Sigmoid colon (tissue), 4 donors: Measurements from ENCODE around the gene SEMA5B.

ENCODE experiments used
- CTCF ChIP-seq, 4 experiments: fragments of 450-650 bp in 3 of 4; fragments of 200-600 bp in 1 of 4; IDR thresholded peaks; one replicate each; pipeline ENCODE4 v1.5.1; 2016 to 2019; ENCODE audit warnings: antibody characterized with exemption in 4 of 4, mild to moderate bottlenecking in 3 of 4, moderate library complexity in 2 of 4
- EP300 ChIP-seq, 4 donors: sonication (generic); formaldehyde crosslinking; IDR thresholded peaks; one replicate each; pipeline ENCODE4 v1.6.1; 2017; ENCODE audit warnings: antibody characterized with exemption in 4 of 4
- POLR2A ChIP-seq, 2 donors: fragments of 450-650 bp; IDR thresholded peaks; one replicate each; pipeline ENCODE4 v1.6.1; 2016; ENCODE audit warnings: antibody characterized with exemption in 2 of 2, mild to moderate bottlenecking in 2 of 2, moderate library complexity in 2 of 2
- POLR2AphosphoS5 ChIP-seq, 4 donors: sonication (generic); formaldehyde crosslinking; IDR thresholded peaks; one replicate each; pipeline ENCODE4 v1.6.1; 2017; ENCODE audit warnings: antibody characterized with exemption in 4 of 4

GRCh38 chr3:122986693-122987179 is 40.8 kb downstream of the SEMA5B start:
- TF ChIP-seq EP300 (IDR thresholded peaks at IDR 0.05) (no peak), POLR2A (IDR thresholded peaks at IDR 0.05) (no peak), CTCF (IDR thresholded peaks at IDR 0.05) (no peak), POLR2AphosphoS5 (IDR thresholded peaks at IDR 0.05) (no peak)
